CD4-positive, alpha-beta T cell treated with Interleukin-17A for 4 hours (primary cell): ENCODE measurements around the gene PCK2.
"Not testable (repeated sequence)": the region's sequence is repeated elsewhere in the genome, so short reads cannot be mapped to it uniquely, and the experiment has no call there.

Experiments
- DNase-seq: peaks from one replicate; pipeline ENCODE4 v3.0.0-alpha.2; 2020; ENCODE audit warnings: mixed read lengths

The PCK2 gene

GRCh38 chr14:24093901-24094840 lies at the start of gene PCK2:
TSS of gene PCK2 (plus strand) at chr14:24094311. CDS start at chr14:24094406, 95 bp downstream.
- DNase-seq, result peak; percentile 81

GRCh38 chr14:24049002-24049401 lies 45.1 kb upstream of the PCK2 start:
- DNase-seq, result not testable (repeated sequence)

DNA sequence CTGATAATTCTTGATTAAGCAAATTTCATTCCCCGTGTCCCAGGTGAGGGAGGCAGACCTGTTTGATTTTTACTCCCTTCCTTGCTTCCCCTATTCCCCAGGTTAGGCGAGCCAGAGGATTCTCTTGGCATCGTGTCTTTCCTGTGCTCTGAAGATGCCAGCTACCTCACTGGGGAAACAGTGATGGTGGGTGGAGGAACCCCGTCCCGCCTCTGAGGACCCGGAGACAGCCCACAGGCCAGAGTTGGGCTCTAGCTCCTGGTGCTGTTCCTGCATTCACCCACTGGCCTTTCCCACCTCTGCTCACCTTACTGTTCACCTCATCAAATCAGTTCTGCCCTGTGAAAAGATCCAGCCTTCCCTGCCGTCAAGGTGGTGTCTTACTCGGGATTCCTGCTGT lies 43.4 kb upstream of the PCK2 start:
- not testable (repeated sequence) for DNase-seq

DNA sequence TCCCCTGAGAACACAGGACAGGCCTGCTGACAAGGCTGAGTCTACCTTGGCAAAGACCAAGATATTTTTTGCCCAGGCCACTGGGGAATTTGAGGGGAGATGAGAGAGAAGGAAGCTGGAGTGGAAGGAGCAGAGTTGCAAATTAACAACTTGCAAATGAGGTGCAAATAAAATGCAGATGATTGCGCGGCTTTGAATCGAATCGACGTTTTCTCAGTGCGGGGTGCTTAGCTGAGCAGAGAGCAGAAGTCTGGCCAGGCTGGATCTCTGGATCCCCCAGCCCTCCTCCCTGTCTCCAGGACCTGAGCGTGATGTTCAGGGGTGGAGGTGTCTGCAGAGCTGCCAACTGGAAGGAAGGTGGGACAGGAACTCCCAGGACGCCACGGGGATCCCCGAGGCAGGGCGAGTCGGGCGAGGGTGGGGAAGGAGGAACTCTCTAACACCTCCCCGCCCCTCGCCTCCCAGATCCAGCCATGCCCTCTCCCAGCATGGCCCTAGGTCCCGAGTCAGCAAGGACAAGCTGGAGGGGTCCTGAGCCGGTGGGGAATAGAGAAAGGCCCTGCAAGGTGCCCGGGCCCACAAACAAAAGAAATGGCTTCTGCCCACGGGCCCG lies 42.8 kb upstream of the PCK2 start:
- DNase-seq, result no peak

GRCh38 chr14:24051789-24052655 lies 42.1 kb upstream of the PCK2 start, which contains the start of gene CARMIL3:
TSS of gene CARMIL3 (plus strand) at chr14:24052009. CDS start at chr14:24052154, 145 bp downstream.
- DNase-seq, result peak; percentile 75

DNA sequence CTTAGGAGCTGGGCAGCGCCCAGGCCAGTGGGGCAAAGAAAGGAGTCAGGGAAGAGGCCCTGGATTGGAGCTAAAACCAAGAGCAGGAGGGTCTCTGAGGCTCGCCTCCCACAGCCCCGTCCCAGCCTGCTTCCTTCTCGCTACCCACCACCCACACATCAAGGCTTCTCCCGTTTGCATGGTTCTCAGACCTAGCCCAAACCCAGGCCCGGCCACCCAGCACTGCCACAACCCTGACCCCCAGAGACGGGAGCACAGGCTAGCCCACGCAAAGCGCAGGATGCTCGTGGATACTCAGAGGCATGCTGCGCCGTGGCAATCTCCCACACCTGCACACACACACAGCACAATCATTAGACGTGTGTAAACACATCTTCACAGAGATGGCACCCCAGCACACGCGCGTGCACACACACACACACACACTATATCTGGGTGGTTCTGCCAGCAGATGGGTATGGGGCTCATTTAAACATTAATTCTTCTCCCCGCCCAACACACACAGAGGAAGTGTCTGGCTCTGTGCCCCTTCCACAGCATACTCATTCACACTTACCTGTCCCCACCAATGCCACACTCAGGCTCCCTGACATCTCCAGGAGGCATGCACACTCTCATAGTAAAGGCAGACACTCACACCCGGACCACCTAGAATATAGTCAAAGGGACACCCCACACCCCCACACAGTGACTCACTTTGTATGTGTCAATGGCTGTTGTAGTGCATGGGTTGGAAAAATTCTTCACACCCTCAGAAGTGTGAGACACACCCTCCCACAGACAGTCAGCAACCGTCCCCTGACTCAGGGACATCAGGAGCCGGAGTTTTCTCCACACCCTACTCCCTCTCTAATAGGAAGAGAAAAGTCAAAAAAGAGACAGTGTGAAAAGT lies 41.2 kb upstream of the PCK2 start:
- DNase-seq, result peak; percentile 47

GRCh38 chr14:24053548-24054323 lies 40.4 kb upstream of the PCK2 start:
- DNase-seq, result no peak

DNA sequence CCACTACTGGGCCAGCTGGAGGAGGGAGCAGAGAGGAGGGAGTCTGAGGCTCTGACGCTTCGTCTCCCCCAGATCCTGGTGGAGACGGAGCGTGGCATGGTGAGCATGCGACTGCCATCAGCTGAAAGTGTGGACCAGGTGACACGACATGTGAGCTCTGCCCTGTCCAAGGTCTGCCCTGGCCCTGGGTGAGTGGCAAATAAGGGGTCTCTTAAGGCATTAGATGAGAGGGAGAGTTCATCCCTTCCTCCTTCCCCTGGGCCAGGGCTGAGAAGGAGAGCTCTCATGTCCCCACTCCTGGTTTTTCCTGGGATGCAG lies 39.8 kb upstream of the PCK2 start:
- no peak for DNase-seq

DNA sequence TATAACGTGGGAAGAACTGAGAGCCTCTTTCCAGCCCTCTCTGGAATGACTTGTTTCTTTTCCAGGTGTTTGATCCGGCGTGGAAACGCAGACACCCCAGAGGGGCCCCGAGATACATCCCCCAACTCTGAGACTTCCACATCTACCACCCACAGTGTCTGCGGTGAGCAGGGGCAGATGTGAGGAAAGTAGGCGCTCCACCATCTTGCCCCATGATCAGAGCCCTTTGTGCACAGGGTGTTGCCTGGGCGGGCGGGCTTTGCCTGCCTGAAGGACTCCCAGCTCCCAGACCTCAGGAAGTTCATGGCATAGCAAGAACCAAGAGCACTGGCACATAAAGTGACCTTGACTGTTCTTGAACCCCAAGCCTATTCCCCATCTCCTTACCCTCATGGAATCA lies 39.5 kb upstream of the PCK2 start:
- DNase-seq, result no peak

DNA sequence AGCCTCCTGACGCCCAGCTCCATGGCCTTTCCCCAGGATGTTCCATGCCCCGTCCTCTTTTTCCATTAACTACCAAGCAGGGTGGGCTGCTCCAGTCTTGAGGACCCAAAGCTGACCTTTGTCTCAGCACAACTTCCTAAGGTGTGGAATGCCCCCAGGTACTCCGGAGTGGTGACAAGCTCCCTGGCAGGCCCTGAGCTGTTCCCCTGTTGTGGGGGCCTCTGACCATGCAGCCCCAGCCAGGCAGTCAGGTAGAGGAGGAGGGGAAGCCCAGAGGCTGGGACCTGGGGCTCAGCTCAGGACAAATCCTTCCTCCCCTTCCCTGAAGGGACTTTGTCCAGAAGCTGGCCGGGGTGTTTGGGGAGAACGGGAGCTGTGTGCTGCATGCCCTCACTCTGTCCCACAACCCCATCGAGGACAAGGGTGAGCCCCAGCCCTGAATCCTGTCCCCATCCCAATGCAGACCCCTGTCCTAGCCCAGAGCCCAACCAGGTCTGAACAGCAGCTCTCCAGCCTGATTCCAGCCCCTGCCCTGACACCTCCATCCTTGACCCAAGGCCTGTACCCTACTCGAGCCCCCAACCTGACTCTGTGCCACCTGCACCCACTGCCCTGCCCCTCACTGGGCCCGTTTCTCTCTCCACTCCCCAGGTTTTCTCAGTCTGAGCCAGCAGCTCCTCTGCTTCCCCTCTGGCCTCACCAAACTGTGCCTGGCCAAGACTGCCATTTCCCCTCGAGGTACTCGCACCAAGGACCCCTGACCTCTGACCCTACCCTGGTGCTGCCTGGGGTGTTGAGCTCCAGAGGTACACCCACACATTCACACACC lies 37.9 kb upstream of the PCK2 start:
- no peak for DNase-seq

DNA sequence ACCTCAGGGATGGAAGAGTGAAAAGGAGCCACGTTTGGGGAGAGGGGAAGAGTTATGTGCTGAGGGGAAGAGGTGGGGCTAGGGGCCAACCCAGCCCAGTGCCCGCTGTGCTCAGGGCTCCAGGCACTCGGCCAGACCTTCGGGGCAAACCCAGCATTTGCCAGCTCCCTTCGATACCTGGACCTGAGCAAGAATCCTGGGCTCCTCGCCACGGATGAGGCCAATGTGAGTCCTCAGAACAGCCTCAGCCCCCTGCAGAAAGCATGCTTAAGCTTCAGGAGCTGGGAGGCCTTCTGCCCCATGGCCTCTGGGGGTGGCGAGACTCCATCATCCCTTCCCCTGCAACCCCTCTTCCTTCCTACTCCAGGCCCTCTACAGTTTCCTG lies 37.3 kb upstream of the PCK2 start:
- DNase-seq, result no peak

DNA sequence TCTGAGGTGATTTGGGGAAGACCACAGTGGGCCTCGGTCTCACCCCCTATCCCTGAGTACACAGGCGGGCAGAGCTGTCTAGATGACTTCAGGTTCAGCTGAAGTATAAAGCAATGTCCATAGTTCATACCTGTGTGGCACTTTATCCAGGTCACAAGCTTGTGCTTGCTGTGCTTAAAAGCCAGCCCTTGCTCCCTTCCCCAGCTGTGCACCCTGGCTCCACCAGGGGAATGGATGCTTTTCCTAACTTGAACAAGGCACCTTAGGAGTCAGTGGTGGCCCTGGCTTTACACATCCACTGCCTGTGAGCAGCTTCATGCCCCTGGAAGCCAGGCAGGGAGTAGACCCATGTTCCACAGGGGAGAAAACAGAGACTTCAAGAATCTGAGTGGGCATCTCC lies 36.8 kb upstream of the PCK2 start:
- no peak for DNase-seq

GRCh38 chr14:24057867-24058259 lies 36.2 kb upstream of the PCK2 start:
- DNase-seq, result no peak

- DNase-seq, result peak; percentile 81
Observed at GRCh38 chr14:24058260-24058950, 35.7 kb upstream of the PCK2 start.

DNA sequence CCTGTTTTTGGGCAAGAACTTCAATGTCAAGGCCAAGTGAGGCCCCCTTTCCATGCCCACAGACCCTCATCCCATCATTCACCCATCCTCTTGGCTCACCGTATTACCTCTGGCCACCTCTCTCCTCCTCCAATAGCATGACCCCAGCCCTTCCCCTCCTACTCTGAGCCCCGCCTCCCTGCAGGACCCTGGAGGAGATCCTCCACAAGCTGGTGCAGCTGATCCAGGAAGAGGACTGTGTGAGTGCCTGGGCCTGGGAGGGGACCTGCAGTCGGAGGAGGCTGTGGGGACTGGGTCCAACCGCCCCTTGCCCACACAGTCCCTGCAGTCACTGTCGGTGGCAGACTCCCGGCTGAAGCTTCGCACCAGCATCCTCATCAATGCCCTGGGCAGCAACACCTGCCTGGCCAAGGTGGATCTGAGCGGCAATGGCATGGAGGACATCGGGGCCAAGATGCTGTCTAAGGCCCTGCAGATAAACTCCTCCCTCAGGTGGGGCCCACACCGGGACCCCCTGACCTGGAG lies 35.1 kb upstream of the PCK2 start:
- no peak for DNase-seq

DNA sequence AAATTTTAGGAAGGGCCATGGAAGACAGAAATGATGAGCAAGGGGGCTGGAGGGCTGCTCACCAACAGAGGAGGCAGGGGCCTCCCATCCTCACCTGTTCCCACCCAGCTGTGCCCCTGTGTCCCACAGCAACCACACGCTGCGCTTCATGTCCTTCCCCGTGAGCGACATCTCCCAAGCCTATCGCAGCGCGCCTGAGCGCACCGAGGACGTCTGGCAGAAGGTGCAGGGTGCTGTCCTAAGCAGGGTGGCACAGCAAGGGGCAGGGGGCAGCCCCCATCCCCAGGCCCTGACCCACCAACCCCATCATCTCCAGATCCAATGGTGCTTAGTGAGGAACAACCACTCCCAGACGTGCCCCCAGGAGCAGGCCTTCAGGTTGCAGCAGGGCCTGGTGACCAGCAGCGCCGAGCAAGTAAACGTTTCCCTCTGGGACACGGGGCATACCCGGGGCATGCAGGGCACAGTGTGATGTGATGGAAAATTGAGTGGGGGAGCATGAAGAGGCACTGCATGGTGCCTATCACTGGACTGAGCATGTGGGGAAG lies 34.2 kb upstream of the PCK2 start:
- DNase-seq, result no peak

DNA sequence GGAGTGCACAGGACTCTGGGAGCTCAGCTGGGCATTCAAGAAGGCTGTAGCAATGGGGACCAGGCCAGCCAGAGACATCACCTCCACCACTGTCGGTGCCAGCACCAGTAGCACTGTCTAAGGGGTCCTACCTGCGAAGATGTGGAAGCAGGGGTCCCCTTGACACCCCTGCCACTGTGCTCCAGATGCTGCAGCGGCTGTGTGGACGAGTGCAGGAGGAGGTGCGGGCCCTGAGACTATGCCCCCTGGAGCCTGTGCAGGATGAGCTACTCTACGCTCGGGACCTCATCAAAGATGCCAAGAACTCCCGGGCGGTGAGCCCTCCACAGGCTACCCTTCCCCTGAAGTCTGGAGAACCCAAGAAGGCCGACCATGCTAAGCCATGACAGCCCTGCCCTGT lies 33.7 kb upstream of the PCK2 start:
- no peak for DNase-seq

DNA sequence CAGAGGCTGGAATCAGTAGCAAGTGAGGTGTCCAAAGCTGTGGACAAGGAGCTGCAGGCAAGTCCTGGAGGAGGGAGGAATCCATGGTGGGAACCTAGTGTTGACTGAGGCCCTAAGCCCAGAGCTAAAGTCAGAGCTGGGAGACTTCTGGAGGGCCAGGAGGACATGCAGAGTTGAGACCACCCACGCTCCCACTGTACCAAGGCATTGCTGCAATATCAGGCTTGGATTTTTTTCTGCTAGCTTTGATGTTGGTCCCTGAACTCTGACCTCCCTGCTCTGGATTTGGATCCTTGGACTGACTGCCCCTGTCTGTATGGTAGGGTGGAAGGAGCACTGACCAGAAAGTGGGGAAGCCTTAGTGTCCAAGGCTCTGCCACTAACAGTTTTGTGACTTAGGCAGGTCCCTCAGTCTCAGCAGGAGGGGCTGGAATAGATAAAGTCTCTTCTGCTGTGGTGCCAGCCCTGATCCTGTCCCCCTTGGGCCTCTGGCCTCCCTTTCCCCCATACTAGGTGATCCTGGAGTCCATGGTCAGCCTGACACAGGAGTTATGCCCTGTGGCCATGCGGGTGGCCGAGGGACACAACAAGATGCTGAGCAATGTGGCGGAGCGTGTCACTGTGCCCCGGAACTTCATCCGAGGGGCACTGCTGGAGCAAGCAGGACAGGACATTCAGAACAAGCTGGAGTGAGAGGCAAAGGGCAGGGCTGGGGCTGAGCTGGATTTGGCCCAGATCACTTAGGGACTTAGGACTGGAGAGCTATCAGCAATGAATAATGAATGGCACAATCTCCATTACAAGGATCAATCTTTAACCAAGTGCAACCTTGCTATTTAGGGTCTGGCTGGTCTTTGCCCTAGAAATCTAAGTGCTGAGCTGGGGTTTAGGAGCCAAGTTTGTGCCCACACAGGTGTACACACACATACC lies 32.9 kb upstream of the PCK2 start:
- DNase-seq, result no peak
